SK-N-MC (cell line): ENCODE data around the gene ZNF335.
"Not testable (repeated sequence)": the region's sequence is repeated elsewhere in the genome, so short reads cannot be mapped to it uniquely, and the experiment has no call there.

Experiments
- DNase-seq: peaks from one replicate; pipeline ENCODE4 v3.0.0-alpha.2; 2011; ENCODE audit warnings: low read depth, low spot score
- H3K27ac ChIP-seq: fragments of 200-600 bp; sonication (generic); 2 replicates; pipeline ENCODE4 v1.5.1; 2016; ENCODE audit warnings: mixed run types
- H3K36me3 ChIP-seq: fragments of 200-600 bp; sonication (generic); 2 replicates; pipeline ENCODE4 v1.6.1; 2017; ENCODE audit warnings: antibody characterized with exemption, low read length, mixed read lengths; ENCODE audit not compliant: insufficient read depth
- H3K4me3 ChIP-seq: fragments of 200-600 bp; sonication (generic); 2 replicates; pipeline ENCODE4 v1.5.1; 2016
- H3K9ac ChIP-seq: fragments of 200-600 bp; sonication (generic); 2 replicates; pipeline ENCODE4 v1.8.0; 2017; ENCODE audit warnings: mixed run types, mixed read lengths; ENCODE audit not compliant: insufficient read length
- H3K9me3 ChIP-seq: fragments of 200-600 bp; sonication (generic); 2 replicates; pipeline ENCODE4 v1.6.1; 2017; ENCODE audit warnings: low read depth, mild to moderate bottlenecking, antibody characterized with exemption, low read length, moderate library complexity, mixed read lengths
- EZH2 ChIP-seq: fragments of 200-600 bp; sonication (generic); IDR thresholded peaks from one replicate; pipeline ENCODE4 v1.6.1; 2017; ENCODE audit warnings: antibody characterized with exemption
- FOXP2 ChIP-seq: optimal IDR thresholded peaks from 2 replicates; pipeline ENCODE3; 2011; ENCODE audit warnings: mild to moderate bottlenecking, moderate library complexity; ENCODE audit not compliant: insufficient read depth; ENCODE audit errors: extremely low read length, control extremely low read depth
- POLR2AphosphoS5 ChIP-seq: IDR thresholded peaks from 2 replicates; pipeline ENCODE4 v1.6.1; 2012; ENCODE audit warnings: mild to moderate bottlenecking, low read depth, low read length, borderline replicate concordance

The ZNF335 gene

DNA sequence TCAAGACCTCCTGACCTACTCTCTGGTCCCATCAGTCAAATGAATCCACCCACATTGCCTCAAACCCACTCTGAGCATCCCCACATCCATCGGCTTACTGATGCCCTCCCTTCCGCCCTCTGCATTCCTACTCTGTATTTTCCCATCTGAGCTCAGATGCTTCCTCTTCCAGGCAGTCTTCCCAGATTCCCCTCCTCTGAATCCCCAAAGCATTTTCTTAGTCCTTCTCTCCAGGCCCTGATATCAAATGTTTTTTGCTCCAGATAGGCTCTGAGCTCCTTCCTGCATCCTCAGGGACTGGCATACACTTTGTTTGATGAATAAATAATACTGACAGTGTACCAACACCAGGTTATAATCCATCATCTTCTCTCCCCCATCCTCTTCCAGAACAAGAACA, 63.9 kb downstream of the ZNF335 start:
- Histone ChIP-seq H3K36me3 (peaks cover 35% of the 10 kb centered on the region; the same call in 1 of the 2 replicates), H3K9me3 (no peaks in the 10 kb centered on the region), H3K9ac (no peak overlapping the region), H3K4me3 (no peak overlapping the region), H3K27ac (no peak overlapping the region)
- TF ChIP-seq POLR2AphosphoS5 (no peak), FOXP2 (no peak), EZH2 (no peak)
- DNase-seq, result no peak

DNA sequence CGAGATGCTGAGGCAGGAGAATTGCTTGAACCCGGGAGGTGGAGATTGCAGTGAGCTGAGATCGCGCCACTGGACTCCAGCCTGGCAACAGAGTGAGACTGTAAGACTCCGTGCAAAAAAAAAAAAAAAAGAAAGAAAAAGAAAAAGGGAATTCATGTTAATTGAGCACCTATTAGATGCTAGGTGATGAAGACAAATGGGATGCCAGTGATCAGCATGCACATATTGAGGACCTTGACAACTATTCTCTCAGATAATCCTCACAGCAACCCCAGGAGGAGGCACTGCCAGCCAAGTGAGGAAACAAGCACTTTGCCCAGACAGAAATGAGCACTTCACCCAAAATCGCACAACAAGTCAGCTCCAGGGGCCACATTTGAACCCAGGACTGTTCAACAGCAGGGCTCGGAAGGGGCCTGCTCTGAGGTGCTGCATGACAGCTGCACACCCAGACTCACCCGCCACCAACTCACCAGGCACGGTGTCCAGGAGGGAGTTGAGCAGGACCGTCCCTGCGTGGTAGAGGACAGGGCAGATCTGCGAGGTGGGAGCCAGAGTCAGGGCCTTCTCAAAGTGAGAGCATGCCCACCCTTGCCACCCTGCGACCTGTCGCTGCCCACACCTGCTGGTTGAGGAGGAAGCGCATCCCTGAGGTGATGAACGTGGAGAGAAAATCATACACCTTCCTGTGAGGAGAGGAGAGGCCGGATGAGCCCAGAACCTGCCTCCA, 64.6 kb downstream of the ZNF335 start:
- no peak overlapping the region for H3K4me3 ChIP-seq
- no peak for DNase-seq
- H3K27ac ChIP-seq, result no peak overlapping the region
- no peaks in the 10 kb centered on the region for H3K9me3 ChIP-seq
- no peak for TF ChIP-seq EZH2
- TF ChIP-seq POLR2AphosphoS5, result no peak
- TF ChIP-seq FOXP2, result no peak
- no peak overlapping the region for H3K9ac ChIP-seq
- peaks cover 35% of the 10 kb centered on the region; the same call in 1 of the 2 replicates for H3K36me3 ChIP-seq

DNA sequence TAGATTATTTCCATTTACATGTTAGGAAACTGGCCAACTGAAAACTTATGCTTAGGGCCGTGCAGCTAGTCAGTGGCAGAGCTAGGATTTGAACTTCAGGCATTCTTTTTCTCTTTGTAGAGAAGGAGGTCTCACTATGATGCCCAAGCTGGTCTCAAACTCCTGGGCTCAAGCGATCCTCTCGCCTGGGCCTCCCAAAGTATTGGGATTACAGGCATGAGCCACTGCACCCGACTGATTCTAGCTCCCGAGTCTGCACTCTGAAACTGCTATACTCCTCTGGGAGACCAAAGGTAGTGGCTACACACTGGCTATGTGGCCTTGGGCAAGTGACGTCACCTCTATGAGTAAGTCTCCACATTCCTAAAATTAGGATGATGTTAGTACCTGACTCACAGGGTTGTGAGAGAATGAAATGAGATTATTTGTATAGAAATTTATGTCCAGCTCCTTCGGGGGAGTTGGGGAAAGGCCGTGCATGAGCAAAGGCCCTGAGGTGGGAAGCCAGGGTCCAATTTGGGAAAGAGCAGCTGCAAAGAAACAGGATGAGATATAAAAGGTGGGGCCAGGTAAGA, 66.4 kb downstream of the ZNF335 start:
- no peak for DNase-seq
- no peaks in the 10 kb centered on the region for H3K9me3 ChIP-seq
- H3K4me3 ChIP-seq, result no peak overlapping the region
- H3K27ac ChIP-seq, result no peak overlapping the region
- no peak for TF ChIP-seq EZH2
- no peak for TF ChIP-seq FOXP2
- TF ChIP-seq POLR2AphosphoS5, result no peak
- H3K9ac ChIP-seq, result no peak overlapping the region
- H3K36me3 ChIP-seq, result peaks cover 45% of the 10 kb centered on the region; the same call in 1 of the 2 replicates

DNA sequence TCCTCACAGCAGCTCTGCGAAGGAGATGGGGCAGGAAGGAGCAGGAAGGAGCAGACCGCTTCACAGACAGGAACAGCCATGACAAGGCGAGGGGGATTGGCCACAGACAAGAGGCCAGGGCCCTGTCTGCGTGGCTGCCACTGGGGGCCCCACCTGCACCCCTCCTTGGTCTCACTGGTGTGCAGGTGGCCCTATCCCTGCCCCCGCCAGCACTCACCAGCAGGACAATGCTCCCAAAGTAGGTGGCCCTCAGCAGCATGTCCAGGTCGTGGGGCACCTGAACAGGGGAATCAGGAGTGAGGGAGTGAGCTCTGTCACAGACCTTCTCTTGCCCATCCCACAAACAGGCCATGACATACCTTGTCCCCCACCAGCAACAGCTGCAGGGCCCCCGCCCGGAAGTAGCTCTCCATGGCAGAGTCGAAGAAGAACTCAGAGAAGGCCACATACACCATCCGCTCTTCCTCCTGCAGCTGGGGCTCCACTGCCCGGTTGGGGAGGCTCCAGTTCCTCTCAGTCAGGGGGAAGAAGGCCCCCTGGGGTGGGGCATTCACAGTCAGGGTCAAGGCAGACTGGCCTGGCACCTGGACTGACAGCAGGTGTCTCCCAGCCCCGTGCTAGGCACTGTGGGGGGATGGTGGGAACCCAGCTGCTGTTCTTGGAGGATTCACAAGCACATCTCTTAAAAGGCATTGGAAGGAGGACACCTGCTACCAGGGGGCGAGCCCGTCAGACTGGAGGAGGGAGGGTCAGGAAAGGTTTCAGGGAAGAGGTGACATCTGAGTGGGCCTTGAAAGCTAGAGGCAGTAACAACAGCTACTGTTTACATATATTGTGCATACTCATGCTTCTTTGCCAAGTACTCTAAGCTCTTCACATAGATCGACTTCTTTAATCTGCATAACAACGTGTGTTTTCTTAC, 67.2 kb downstream of the ZNF335 start:
- peaks cover 44% of the 10 kb centered on the region; the same call in 1 of the 2 replicates for H3K36me3 ChIP-seq
- no peak overlapping the region for H3K9ac ChIP-seq
- DNase-seq, result no peak

DNA sequence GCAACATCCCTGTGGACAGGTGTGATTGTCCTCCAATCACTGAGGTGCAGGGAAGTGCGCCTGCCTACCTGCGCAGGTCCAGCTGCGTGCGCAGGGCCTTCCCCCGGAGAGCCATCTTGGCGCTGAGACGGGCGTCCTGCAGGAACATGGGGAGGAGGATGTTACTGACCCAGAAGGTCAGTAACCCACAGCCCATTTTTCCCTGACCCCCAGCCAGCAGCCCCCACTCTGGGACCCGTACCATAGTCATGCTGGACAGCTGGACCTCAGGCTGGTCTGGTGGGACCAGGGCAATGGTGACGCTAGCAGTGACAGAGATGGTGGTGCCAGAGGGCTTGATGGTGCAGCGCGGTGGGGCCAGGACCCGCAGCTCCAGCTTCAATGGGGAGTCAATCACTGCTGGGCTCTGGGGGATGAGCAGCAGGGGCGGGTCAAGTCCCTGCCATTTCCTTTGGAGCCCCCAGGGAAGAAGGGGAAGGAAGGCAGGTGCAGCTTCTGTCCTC, 69.8 kb downstream of the ZNF335 start:
- no peaks in the 10 kb centered on the region for H3K9me3 ChIP-seq
- no peak overlapping the region for H3K27ac ChIP-seq
- TF ChIP-seq EZH2 (no peak), POLR2AphosphoS5 (no peak), FOXP2 (no peak)
- peaks cover 39% of the 10 kb centered on the region; the same call in 1 of the 2 replicates for H3K36me3 ChIP-seq
- DNase-seq, result no peak
- no peak overlapping the region for H3K9ac ChIP-seq
- H3K4me3 ChIP-seq, result no peak overlapping the region

More for the DNA sequence above, 67.2 kb downstream of the ZNF335 start:
- Histone ChIP-seq H3K27ac (no peak overlapping the region), H3K9me3 (no peaks in the 10 kb centered on the region), H3K4me3 (no peak overlapping the region)
- no peak for TF ChIP-seq EZH2
- no peak for TF ChIP-seq POLR2AphosphoS5
- no peak for TF ChIP-seq FOXP2

DNA sequence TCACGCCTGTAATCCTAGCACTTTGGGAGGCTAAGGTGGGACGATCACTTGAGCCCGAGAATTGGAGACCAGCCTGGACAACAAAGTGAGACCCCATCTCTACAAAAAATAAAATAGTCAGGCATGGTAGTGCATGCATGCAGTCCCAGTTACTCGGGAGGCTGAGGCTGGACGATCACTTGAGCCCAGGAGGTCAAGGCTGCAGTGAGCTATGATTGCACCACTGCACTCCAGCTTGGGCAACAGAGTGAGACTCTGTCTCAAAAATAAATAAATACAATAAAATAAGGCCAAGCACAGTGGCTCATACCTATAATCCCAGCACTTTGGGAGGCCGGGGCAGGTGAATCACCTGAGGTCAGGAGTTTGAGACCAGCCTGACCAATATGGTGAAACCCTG, 70.7 kb downstream of the ZNF335 start:
- not testable (repeated sequence) for H3K4me3 ChIP-seq, H3K27ac ChIP-seq, H3K9ac ChIP-seq, H3K9me3 ChIP-seq, DNase-seq
- peaks cover 41% of the 10 kb centered on the region; the same call in 1 of the 2 replicates for H3K36me3 ChIP-seq

DNA sequence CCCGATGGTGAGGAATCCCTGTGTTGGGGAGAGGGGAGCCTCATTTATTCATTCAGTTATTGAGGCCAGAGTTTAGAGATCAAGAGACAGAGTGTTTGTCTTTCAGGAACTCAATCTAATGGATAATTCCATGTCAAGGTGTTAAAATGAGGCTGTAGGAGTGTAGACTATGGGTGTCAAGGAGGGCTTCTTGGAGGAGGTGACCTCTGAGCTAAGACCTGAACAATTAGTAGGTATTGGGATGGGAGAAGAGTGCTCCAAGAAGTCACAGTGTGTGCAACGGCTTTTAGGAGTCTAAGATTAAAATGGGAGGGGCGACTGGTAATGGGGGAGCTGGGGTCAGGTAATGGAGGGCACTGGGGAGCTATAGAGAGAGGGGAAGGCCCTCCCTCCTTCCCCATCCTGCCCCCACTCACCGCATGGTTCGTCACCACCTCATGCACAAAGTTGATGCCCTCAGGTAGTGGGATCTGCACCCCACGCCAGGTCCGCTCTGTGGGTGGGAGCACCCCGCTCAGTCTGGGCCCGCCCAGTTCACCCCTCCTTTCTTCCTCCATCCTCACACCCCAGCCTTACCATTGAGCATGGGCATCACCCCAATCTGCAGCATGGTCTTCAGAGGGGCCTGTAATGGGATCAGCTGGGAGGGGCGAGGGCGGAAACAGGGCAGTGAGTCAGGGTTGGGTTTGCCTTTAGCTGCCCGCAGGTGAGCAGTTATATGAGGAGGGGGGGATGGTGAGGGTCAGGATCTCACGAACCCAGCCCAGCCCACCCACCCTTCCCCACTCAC, 72.8 kb downstream of the ZNF335 start:
- Histone ChIP-seq H3K9me3 (no peaks in the 10 kb centered on the region), H3K36me3 (peaks cover 22% of the 10 kb centered on the region; the same call in 1 of the 2 replicates), H3K27ac (no peak overlapping the region), H3K9ac (no peak overlapping the region), H3K4me3 (no peak overlapping the region)
- TF ChIP-seq POLR2AphosphoS5 (no peak), FOXP2 (no peak), EZH2 (no peak)
- no peak for DNase-seq
